HG03378 (cell line): ENCODE results near the gene RSBN1L.

Experiments
- ATAC-seq: cut with Tn5 transposase; IDR thresholded peaks from one replicate; pipeline ENCODE4 v1.9.1; 2021; ENCODE audit warnings: mild to moderate bottlenecking, moderate library complexity; ENCODE audit not compliant: unreplicated experiment

Gene RSBN1L

GRCh38 chr7:77799078-77799964, 103.1 kb downstream of the RSBN1L start:
- no peak for ATAC-seq

DNA sequence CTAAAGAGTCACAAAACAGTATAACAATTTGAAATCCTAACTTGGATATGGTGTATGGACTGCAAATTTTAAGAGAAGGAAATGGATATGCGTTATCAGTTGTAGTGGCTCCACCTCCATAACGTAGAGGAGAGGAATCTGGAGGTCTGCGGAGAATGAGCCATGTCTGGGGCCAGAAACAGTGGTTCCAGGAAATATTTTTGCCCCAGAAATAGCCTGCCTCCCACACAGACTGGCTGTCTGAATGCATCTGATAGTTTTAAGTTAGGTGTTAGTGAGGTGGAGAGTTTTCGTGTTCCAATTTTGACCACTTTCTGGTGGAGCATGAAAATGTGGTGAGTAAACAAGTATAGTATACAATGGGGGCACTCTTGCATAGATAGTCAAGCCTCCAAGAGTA, 103.9 kb downstream of the RSBN1L start:
- ATAC-seq: peak; percentile 24

- ATAC-seq: no peak
These were observed 104.5 kb downstream of the RSBN1L start for GRCh38 chr7:77800730-77801129.

DNA sequence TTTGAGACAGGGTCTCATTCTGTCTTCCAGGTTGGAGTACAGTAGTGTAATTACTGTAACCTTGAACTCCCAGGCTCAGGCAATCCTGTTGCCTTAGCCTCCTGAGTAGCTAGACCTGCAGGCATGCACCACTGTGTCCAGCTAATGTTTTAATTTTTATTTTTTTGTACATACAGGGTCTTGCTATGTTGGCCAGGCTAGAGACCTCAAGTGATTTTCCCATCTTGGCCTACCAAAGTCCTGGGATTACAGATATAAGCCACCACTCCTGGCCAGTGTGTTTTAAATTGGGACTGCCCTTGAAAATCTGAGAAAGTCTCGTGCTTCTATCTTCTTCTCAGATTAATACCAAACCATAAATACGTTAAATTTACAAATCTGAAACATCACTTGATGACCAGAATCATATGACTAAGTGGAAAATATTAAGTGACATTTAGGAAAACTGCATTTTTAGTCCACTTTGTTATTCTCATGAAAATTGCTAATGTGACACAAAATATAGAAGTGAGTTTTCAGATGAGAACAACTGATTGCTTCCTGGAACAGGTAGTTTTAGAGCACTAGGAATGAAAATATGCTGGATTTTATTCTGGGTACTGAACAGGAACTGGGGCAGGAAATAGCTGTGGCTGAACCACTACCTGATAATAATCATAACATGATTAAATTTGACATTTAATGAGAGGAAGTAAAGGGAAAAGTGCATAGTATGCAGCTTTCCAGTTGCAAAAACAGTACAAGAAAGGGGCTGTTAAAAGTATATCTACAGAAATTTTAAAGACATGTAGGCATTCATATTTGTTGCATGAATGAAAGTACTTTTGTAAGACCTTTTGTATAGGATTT, 106.5 kb downstream of the RSBN1L start:
- no peak for ATAC-seq

DNA sequence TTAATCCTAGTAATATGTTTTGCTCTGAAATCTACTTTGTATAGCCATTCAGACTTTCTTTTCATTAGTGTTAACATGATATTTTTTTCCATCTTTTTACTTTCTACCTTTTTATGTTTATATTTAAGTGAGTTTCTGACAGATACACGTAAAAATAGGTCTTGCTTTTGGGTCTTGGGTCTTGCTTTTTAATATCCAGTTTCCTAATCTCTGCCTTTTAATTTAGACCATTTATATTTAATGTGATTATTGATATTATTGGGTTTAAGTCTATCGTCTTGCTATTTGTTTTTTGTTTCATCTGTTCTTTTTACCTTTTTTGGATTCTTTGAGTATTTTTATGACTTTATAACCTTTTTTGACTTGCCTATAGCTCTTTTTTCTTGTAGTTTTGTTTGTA, 110.2 kb downstream of the RSBN1L start:
- ATAC-seq: no peak

- no peak for ATAC-seq
These were observed 112.3 kb downstream of the RSBN1L start for GRCh38 chr7:77808517-77808916.

DNA sequence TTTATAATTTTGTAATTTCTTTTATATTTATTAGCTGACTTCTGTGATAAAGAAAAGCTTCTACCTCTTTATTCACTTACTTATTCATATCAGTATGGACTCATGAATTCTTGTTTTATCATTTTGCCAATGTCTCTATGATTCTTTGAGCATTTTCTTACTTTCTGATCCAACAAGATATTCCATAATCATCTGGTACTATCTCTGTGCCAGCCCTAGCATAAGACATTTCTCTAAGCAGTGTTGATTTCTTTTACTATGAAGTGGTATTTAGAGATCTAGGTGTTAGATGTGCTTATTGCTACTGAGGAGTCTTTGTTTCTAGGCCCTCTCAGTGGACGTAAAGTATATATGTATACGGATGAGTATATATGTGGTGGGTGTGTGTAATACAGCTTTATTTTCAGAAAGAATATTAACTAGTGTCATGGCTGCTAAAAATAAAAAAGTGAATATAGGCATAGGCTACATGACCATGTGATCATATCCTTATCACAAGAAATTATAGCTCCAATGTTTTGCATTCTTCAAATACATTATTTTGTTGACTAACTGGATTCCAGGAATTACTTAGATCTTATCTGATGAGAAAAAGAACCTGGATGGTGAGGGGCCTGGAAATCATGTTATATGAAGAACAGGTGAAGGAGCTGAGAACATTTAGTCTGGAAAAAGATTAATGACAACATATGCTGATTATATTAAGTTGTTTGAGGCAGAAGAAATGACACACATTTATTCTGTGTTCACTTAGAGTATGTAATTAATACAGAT, 115.4 kb downstream of the RSBN1L start:
- ATAC-seq: no peak

- ATAC-seq: no peak
These were observed 116.0 kb downstream of the RSBN1L start for GRCh38 chr7:77812290-77812685.

DNA sequence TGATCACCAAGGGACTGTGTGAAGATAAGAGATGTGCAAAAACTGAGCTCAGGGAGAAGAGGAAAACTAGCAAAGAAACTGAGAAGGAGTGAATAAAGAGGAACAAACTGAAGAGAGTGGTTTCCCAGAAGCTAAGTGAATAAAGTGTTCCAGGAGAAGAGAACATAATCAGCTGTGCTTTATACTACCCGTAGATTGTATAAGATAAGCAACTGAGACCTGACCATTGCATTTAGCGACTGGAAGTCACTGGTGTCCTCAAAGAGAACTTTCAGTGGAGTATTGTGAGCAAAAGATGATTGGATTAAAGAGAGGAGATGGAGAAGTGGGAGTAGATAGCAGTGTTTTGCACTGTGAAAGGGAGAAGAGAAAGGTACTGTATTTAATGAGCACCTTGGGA, 116.9 kb downstream of the RSBN1L start:
- no peak for ATAC-seq

DNA sequence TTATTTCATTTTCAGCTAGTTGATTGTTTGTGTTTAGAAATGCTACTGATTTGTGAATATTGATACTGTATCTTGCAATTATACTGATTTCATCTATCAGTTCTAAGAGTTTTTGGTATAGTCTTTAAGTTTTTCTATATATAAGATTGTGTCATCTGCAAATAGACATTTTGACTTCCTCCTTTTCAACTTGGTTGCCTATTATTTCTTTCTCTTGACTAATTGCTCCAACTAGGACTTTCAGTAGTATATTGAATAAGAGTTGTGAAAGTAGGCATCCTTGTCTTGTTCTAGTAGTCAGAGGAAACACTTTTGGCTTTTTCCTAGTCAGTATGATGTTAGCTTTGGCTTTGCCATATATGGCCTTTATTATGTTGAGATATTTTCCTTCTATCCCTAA, 122.8 kb downstream of the RSBN1L start:
- ATAC-seq: no peak

DNA sequence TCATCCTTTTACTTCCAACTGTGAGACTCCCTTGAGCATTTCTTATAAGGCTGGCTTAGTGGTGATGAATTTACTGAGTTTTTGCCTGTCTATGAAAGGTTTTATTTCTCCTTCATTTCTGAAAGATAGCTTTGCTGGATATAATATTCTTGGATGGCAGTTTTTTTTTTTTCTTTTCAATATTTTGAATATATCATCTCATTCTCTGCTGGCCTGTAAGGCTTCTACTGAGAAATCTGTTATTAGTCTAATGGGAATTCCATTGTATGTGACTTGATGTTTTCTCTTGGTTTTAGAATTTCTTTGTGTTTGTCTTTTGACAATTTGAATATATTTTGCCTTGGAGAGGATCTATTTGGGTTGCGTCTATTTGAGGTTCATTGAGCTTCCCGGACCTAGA, 124.7 kb downstream of the RSBN1L start:
- no peak for ATAC-seq

DNA sequence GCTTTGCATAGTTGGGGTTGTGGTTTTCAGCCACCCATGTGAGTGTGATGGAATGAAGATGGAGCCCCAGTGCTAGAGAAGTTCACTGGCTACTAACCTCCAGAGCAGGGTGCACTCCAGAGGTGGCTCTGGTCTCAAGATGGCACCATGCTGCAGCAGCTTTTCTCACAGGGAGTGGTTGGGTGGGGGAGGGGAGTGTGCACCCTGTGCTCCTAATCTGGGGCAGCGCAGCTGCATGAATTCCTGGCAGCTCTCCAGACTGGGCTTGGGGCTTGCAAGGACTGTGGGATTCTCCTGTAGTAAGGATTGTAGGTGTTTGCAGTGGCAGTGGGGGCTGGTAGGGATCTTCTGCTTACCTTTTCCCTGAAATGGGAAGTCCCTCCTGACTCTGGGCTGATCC, 126.0 kb downstream of the RSBN1L start:
- ATAC-seq: no peak

DNA sequence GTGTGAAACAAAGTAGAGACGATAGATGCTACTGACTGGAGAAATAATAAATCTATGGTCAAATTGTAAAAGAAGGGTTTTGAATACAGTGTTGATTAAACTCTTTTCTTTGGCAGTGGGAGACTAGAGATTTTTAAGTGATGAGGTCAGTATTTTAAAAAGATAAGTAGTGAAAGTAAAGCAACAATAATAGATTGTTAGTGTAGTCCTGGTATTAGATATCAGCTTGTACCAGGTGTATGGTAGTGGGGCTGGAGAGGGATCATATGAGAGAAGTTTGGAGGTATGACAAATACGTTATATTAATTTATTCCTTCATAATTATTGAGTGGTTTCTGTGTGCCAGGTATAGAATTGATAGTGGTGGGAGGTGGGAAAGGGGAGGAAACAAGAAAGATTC, 127.5 kb downstream of the RSBN1L start:
- ATAC-seq: peak; percentile 33

- ATAC-seq: no peak
These were observed 128.4 kb downstream of the RSBN1L start for GRCh38 chr7:77824636-77825035.

GRCh38 chr7:77825131-77825530, 128.9 kb downstream of the RSBN1L start:
- ATAC-seq: no peak

GRCh38 chr7:77826300-77826699, 130.0 kb downstream of the RSBN1L start:
- no peak for ATAC-seq

GRCh38 chr7:77827999-77828398, 131.7 kb downstream of the RSBN1L start:
- no peak for ATAC-seq

DNA sequence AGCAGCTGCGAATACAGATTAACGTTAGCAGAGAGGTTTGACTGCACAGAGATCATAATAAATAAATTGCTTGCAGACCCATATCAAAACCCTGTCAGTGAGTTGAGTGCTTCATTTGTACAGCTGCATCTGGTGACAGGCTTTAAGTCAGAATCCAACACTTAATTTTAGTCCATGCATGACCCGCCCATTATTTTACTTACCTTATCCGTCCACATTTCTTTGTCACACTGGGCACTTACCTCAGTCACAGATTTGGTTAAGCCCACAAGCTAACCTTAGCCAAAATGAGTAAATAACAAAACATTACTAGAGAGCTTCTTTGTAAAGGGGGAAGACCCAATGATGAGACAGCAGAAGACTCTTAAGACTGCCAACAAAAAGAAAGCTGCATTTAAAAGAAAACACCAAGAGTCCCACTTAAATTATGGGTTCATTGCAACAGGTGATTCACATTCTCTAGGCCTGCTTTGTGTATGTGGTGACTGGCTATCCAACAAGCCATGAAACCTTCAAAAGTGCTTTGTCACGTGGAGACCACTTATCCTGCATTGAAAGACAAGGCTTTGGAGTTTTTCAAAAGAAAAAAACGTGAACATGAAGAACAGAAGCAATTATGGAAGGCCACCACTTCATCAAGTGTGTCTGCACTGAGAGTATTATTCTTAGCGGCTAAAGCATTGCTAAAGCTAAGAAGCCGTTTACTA, 134.5 kb downstream of the RSBN1L start:
- ATAC-seq: no peak

GRCh38 chr7:77831481-77831880, 135.2 kb downstream of the RSBN1L start:
- ATAC-seq: no peak

DNA sequence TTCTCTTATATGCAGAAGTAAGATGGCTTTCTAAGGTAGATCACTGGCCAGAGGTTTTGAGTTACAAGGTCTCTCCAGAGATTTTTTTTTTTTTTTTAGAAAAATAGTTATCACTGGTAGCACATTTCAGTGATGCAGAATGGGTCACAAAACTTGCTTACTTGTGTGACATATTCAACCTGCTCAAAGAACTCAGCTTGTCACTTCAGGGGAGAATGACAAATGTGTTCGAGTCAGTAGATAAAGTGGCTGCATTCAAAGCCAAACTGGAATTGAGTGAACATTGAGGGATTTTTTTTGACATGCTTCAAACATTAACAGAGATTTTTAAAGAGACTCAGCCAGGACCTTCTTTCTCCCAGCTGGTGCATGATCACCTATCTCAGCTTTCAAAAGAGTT, 135.7 kb downstream of the RSBN1L start:
- no peak for ATAC-seq
